ENCODE data around the gene EVA1C. TPM values are rescaled to one million over a fixed set of nuclear protein-coding genes. Genes with fewer than 3 reads are reported as not detected.
"Not testable (repeated sequence)": the region's sequence is repeated elsewhere in the genome, so short reads cannot be mapped to it uniquely, and the experiment has no call there.

The EVA1C gene
- total RNA-seq, 1 donor = 8.3 TPM

- no peak for DNase-seq (ENCODE audit: low read depth in 2 of 3, low spot score in 2 of 3)
Observed at GRCh38 chr21:32549886-32550285, 137.4 kb downstream of the EVA1C start.

GRCh38 chr21:32554832-32555638 lies 142.5 kb downstream of the EVA1C start:
- no peak for DNase-seq (ENCODE audit: low read depth in 2 of 3, low spot score in 2 of 3)

- no peak for DNase-seq (ENCODE audit: low read depth in 2 of 3, low spot score in 2 of 3)
Observed at GRCh38 chr21:32558106-32558505, 145.6 kb downstream of the EVA1C start.

GRCh38 chr21:32559006-32559610 lies 146.6 kb downstream of the EVA1C start:
- DNase-seq (ENCODE audit: low read depth in 2 of 3, low spot score in 2 of 3) = no peak

- DNase-seq (ENCODE audit: low read depth in 2 of 3, low spot score in 2 of 3) = no peak
Observed at GRCh38 chr21:32560896-32561295, 148.4 kb downstream of the EVA1C start.

- not testable (repeated sequence) for DNase-seq (ENCODE audit: low read depth in 2 of 3, low spot score in 2 of 3)
Observed at GRCh38 chr21:32561476-32561875, 149.0 kb downstream of the EVA1C start.

- peak in 1 of 3 donors; percentile 44 for DNase-seq (ENCODE audit: low read depth in 2 of 3, low spot score in 2 of 3)
Observed at GRCh38 chr21:32562426-32562825, 149.9 kb downstream of the EVA1C start.

- DNase-seq (ENCODE audit: low read depth in 2 of 3, low spot score in 2 of 3) = peak in 1 of 3 donors; percentile 3
Observed at GRCh38 chr21:32562915-32563314, 150.4 kb downstream of the EVA1C start.

Small RNAs within 50 kb of the gene (small RNA-seq; reads per million reads assigned to genes)
- gene RF00438 (not detected), gene RNA5SP490 (not detected), gene SNORA80A (164 reads per million, percentile 98 among the genes with 10 or more reads in this experiment)

Other genes starting within 250 kb of the EVA1C start
- gene MIS18A, start 133.7 kb upstream of the EVA1C start, total RNA-seq = 11.8 TPM
- not detected for gene MRAP, start 113.9 kb upstream of the EVA1C start, total RNA-seq
- 11.8 TPM for gene URB1, start 19.7 kb upstream of the EVA1C start, total RNA-seq
- 0.27 TPM for gene TCP10L, start 172.8 kb downstream of the EVA1C start, total RNA-seq
- 27.7 TPM for gene CFAP298, start 199.7 kb downstream of the EVA1C start, total RNA-seq

All from hematopoietic multipotent progenitor cell (in vitro differentiated cells).